GM19468 (cell line): Measurements from ENCODE around the gene LY9.
"Not testable (repeated sequence)": the region's sequence is repeated elsewhere in the genome, so short reads cannot be mapped to it uniquely, and the experiment has no call there.

Experiments used
- ATAC-seq: cut with Tn5 transposase; IDR thresholded peaks from one replicate; pipeline ENCODE4 v1.9.1; 2021; ENCODE audit warnings: mild to moderate bottlenecking, moderate library complexity, moderate number of reproducible peaks; ENCODE audit not compliant: unreplicated experiment; ENCODE audit errors: extremely low read depth

The LY9 gene

DNA sequence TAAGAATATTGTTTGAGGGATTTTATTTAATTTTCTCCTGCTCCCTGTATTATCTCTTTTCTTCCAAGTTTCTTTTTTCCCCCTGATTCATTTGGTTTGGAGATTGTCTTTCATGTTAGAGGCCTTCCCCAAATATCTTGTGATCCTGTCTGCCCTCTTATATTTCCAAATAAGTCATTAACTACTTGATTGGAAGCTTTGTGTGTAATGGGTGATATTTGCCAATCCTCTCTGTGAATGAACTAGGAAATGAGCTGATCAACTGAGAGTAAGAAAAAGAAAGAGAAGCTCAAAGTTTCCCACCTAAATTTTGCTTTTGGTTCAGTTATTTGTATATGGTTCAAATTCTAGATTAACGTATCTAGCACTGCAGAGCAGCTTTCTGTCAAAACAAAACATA, 23.6 kb upstream of the LY9 start:
- no peak for ATAC-seq

DNA sequence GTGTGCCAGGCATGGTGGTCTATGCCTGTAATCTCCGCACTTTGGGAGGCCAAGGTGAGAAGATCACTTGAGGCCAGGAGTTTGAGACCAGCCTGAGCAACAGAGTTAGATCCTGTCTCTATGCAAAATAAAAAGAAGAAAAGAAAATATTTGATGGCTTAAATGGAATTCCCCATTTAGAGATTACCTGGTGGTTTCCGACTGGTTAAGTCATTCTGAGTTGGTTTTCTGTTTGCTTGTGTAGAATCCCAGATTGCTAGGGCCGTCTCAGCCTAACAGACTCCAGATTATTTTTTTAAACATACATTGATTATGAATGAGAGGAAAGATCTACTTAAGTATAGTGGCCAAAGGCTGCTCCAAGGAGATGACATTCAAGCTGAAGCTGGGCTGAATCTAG, 22.9 kb upstream of the LY9 start:
- ATAC-seq = no peak

DNA sequence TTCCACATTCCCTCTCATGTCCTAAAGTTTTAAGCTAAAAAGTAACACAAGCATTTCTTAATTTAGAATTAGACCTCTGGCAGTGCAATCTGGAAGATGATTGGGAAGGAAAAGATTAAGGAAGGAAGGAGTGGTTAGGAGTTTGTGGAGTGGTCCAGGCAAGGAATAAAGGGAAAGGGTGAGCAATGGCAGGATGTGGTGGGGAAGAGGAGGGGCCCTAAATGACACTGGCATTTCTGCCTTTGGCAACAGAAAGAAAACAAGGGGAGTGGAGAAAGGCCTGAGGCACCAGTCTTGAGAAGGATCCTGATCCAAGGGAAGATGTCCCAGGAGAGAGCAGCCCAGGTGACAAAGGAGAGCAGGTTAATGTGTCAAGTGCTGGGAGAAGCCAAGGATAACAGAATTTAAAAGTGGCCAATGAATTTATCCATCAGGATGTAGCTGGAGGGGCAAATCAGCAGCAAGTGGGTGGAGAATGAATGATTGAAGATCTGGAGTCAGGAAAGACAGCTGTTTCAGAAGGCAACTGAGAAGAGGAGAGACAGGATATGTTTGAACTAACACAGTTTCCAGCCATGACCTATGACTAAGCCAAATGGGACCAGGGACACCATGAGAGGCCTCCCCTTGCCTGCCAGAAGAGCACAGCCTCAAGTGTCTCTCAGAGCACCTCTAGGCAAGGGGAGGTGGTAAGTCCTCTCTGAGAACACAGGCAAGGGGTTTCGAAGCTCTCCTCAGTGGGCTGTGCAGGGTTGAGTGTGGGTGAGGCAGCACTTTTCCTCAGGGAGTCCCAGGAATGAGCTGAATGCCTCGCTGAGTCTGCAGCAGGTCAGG, 20.9 kb upstream of the LY9 start:
- ATAC-seq = no peak

DNA sequence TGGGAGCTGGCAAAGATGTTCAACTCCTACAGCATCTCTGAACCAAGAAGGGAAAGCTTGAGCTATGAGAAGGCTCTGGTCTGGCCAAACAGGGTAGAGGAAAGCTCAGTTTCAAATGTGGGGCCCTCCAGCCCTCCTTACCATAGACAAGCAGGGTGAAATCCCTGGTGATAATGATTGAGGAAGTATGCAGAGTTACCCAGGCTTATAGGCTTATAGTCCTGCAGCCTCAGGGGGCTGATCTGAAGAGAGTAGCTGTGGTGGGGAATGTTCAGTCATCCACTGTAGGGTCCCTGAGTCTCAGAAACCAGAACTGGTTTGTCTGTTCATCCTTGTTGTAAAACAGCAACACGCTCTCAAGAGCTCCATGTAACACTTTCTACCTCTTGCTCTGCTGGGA, 19.8 kb upstream of the LY9 start:
- ATAC-seq = no peak

DNA sequence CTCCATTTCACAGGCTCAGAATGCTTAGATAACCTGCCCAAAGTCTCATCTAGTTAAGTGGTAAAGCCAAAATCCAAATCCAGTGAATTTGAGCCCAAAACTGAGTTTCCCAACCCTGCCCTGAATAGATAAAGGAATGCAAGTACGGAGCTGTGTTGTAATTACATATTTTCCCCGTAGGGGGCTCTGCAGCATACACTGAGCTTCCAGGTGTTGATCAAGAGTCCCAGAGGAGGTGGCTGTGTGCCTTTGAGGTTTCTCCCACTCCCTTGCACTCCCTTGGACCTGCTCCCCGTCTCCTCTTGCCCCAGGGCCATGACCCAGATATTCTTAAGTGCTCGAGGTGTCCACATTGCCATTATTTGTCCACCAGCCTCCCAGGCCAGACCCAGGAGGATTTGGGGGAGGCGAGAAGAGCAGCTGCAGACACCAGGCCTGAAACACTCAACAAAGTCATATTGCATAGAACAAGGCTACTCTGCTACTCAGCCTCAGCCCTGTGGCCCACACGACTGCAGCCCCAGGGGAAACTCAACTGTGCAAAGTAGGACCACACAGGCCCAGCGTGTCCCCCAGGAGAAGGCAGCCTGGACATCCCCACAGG, 18.4 kb upstream of the LY9 start:
- ATAC-seq = no peak

DNA sequence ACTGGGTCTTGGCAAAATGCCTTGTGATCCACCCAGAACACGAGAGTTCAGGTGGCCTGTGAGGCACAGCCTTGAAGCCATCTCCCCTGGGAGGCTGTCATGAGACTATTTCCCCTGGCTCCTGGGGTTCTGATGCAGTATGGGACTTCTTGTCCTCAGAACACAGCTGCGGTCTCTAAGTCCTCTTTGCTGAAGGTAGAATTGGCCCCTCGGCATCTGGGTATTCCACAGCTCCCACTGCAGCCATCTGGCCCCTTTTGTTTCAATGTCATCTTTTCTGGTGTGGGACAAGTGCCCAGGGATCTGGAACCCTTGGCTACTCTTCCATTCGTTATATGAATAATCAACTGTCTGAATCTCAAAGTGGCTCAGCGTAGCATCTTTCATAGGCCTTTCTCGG, 17.0 kb upstream of the LY9 start:
- no peak for ATAC-seq

DNA sequence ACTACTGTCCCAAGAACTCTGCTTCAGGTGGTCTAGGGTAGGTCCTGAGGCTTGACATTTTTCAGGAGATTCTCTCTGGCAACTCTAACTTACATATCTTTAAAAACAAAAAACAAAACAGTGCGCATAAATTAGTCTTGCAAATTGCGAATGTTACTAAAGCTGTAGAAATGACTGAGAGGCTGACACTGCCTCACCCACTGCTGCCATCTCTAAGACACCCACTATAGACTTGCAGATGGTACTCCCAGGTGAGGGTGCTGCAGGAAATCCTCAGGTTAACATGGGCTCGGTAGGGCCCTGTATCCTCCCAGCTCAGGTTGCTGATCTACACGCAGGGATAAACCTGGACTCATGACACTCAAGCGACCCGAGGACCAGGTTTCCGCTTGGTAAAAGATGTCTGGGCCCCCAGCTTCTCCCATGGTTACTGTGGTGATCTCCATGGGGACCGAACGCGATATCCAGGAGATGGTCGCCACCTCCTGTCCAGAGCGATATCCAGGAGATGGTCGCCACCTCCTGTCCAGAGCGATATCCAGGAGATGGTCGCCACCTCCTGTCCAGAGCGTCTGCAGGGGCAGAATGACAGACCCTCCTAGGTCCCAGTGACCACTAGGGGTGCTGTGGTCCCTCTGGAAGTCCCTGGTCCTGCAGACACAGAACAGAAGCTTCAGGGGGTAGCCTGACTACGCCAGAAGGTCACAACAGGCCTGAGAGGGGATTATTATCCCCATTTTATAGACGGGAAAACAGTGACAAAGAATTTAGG, 16.2 kb upstream of the LY9 start:
- no peak for ATAC-seq

DNA sequence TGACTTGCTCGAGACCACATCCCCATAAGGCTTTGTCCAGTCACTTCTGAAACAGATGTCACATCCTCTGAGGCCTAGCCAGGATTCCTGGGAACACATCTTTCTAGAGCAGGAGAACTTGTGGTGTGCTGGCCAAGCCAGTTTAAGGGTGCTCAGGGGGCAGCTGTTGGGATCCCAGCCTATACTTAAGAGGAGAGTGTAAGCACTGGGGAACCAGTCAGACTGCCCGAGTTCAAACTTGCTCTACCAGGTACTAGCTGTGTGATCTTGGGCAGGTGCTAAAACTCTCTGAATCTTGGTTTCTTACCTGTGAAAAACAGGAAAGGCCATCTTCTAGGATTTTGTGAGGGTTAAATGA, 15.6 kb upstream of the LY9 start:
- ATAC-seq = no peak

DNA sequence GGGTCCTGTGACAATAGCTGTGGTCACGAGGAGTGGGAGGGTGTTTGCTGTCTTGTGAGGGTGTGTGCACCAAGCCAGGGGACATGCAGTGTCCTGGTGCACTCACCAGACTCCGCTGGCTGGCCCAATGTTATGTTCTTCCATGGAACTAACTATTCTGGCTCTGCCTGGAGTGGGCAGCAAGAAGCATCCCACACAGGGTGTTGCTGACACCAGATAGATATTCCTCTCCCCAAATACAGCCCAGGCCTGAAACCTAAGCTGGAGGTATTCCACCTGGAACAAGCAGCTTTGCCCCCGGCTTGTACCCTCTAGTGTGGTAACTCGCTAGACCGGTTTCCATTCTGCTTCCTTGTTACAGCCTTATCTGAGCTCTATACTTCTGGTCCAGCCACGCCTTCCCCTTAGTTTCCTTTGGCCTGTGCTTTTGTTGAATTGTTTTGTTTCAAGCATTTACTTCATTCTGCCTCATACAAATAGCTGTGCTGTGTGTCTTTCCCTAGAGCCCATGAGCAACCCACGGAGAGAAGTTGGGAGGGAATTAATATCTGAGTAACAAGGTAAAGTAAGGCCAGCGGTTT, 14.7 kb upstream of the LY9 start:
- ATAC-seq = no peak

DNA sequence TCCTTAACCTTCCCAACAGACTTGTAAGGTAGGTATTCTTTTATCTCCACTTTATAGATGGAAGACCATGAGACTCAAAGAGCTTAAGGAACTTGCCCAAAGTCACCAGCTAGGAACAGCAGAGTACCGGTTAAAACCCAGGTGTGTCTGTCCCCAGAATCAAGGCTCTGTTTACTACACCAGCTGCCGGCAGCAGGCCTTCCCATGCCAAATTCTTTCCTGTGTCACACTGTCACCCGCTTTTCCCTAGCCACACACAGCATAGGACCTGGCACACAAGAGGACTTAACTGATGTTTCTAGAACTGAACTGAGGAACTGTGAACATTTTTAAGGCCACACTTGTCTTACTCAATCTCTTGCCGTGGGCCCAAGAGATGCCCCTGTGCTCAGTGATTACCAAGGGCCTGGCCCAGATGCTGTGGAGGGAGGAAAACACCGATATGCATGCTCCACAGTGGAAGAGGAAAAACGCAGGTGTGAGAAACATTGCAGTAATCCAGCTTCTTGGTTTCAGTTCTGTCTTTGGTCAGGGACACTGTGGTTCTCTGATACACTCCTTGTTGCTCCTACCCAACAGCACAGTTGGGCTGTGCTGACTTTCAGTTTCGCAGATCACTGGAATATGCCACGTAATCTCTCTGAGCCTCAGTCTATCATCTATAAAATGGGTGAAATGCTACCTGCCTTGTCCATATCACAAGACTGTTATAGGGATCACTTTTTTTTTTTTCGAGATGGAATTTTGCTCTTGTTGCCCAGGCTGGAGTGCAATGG, 13.9 kb upstream of the LY9 start:
- ATAC-seq = no peak

DNA sequence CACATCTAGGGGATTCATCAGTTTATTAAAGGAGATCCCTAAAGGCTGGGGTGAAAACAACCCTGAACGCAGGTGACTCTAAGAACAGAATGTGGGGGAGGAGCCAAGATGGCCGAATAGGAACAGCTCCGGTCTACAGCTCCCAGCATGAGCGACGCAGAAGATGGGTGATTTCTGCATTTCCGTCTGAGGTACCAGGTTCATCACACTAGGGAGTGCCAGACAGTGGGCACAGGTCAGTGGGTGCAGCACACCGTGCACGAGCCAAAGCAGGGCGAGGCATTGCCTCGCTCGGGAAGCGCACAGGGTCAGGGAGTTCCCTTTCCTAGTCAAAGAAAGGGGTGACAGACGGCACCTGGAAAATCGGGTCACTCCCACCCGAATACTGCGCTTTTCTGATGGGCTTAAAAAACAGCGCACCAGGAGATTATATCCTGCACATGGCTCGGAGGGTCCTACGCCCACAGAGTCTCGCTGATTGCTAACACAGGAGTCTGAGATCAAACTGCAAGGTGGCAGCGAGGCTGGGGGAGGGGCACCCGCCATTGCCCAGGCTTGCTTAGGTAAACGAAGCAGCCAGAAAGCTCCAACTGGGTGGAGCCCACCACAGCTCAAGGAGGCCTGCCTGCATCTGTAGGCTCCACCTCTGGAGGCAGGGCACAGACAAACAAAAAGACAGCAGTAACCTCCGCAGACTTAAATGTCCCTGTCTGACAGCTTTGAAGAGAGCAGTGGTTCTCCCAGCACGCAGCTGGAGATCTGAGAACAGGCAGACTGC, 12.8 kb upstream of the LY9 start:
- not testable (repeated sequence) for ATAC-seq

DNA sequence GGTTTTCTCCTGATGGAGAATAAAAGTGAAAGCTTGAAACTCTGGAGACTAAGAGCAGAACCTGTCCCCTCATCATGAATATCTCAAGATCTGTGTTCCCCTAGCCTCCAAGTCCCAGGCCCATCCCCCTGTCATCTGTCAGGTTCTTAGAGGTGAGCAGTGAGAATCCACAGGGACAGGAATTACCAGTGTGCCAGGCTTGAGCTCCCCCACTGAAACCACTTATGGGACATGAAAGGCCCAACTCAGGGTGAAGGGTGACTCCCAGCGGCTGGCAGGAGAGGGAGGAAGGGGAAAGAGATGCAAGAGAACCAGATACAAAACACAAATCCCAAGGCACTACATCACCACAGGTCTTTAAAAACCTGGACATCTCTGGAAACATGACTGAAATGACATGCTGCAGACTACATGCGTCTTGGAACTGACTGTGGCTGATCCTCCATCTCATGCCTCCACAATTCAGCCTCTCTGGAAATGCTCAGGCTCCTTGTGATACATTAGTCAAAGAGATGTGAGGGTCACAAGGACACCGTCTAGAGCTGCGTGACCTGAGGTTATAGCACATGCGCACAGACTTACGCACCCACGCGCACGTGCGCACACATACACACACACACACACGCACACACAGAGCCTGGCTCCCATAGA, 6.8 kb upstream of the LY9 start:
- no peak for ATAC-seq

DNA sequence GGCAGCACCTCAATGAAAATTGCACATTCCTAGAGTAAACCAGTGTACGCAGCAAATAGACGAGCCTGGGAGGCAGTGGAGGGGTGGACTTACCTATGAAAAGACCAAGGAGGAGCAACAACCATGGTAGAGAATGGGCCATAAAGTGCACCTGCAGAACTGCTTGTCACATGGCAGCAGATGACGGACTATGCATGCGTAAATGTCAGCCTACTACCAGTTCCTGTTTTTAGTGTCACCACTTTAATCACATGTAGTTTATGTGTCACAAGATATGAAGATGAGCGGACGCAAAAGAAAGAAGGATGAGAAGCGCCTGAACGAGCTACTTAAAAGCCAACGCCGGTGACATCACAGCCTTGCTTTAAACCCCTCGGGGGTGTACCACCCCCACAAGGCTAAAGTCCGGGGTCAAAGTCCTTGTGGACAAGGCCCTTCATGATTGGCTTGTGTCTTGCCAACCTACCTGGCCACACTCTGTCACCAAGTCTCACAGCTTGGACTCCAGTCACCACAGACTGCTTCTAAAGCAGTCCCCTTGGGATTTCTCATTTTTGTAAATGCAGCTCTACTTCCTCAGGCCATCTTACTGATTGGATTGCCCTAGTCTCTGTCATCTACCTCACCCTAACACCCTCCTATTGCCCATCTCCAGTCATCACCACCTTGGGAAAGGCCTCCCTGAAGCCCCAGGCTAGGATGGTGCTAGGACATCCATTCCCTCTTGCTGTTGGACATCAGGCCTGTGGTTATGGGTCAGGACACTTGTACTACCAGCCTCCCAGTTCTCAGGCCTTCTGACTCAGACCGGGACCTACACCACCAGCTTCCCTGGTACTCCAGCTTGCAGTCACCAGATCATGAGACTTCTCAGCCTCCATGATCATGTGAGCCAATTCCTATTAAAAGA, 6.0 kb upstream of the LY9 start:
- ATAC-seq = peak; percentile 40

DNA sequence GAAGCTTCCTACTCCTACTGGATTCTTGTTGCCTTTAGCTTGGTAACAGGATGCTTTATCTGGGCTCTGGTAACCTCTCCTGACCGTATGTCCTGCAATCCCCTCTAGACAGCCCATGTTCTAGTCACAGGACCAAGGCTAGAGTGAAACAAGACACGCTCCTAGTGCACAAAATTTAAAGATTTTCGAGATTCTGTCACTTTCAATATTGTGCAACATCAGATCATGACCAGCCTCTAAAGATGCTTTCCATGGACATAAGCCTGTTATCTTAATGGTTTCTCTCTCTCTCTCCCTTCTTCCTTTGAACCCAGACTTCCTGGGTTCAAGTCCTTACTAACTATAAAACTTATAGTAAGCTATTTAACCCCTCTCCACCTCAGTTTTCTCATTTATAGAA, 1.6 kb upstream of the LY9 start:
- ATAC-seq = no peak

DNA sequence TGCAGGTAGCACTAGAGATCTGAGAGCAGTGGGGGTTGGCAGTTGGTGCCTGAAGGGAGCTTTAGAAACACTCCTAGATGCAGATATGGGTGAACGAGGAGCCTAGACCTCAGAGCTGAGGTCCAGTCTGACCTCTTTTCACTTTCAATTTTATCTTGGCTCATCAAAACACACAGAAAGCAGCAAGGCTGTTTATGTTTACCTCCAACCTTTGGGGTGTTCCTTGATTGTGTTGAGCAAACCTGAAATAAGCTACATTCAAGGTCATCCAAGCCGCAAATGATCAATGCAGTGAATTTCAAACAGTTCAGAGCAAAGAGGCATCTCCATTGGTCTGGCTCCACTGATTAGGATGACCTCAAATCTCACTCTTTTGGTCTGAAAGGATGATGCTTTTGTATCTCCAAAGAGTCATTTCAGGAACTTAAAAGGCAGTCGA, 1.3 kb downstream of the LY9 start:
- ATAC-seq = no peak

DNA sequence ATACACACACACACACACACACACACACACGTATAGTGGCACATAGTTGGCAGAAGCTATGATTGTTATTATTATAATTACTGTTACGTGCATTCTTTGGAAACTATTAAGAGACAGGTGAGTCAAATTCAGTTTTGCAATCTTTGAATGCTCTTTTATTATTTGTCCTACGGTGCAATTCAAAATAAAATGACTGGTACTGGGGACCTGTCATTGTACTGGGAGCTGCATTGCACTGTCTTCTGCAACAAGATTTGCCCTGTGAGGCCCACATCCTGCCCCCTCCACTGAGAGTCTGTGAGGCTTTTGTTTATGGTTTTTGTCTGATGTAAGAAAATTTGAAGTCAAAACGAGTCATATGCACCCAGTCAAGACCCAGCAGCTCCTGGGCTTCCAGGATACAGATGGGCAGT, 1.9 kb downstream of the LY9 start:
- no peak for ATAC-seq

DNA sequence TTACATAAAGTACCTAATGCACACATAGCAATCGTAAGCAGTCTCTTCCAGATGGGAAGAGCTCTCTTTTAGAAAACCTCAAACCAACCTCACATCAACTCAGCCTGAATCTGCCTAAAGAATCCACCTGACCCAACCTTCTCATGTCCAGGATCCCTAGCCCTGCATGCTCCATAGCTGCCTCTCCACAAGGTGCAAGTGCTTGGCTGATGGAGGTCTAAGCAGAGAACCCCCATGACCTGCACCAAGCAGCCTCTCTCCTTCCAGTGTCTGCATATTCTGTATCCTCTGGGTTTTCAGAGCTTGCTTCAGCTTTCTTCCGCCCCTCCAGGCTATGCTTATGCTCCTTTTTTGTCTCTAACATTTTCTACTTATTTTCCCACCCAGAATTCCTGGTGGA, 2.5 kb downstream of the LY9 start:
- ATAC-seq = no peak

DNA sequence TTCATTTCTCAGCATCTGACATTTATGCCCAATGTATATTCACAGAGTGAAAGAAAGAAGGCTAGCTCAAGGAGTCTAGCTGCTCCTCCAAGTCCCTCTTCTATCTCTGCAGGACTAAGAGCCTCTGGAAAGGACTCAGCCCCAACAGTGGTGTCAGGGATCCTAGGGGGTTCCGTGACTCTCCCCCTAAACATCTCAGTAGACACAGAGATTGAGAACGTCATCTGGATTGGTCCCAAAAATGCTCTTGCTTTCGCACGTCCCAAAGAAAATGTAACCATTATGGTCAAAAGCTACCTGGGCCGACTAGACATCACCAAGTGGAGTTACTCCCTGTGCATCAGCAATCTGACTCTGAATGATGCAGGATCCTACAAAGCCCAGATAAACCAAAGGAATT, 3.7 kb downstream of the LY9 start:
- no peak for ATAC-seq
